ENCODE measurements around the gene CDH2. TPM values are rescaled to one million over a fixed set of nuclear protein-coding genes. Genes with fewer than 3 reads are reported as not detected.

Gene CDH2
- total and polyA plus RNA-seq, 2 donors: 1.6 to 3.0 TPM

GRCh38 chr18:28159055-28159454, 17.9 kb downstream of the CDH2 start:
- DNase-seq (ENCODE audit: low read depth in 6 of 9, low spot score in 9 of 9): no peak
- Histone ChIP-seq H3K27me3 (ENCODE audit: control insufficient read depth in 2 of 2, insufficient read depth in 1 of 2, low read length in 1 of 2) (no peaks in the 10 kb centered on the region), H3K36me3 (ENCODE audit: control insufficient read depth in 2 of 2, insufficient read depth in 2 of 2, low read length in 1 of 2) (no peaks in the 10 kb centered on the region), H3K4me3 (ENCODE audit: low read length in 2 of 2) (no peak overlapping the region), H3K9me3 (ENCODE audit: control insufficient read depth in 2 of 2, insufficient read depth in 1 of 2, low read length in 1 of 2) (no peaks in the 10 kb centered on the region), H3K4me1 (ENCODE audit: control insufficient read depth in 2 of 2, insufficient read depth in 2 of 2, low read length in 2 of 2) (no peaks in the 10 kb centered on the region), H3K27ac (ENCODE audit: low read depth in 1 of 2, low read length in 1 of 2) (no peak overlapping the region)
- 92% methylated on average over 2 of the region's 2 CpGs for WGBS

GRCh38 chr18:28158083-28158581, 18.8 kb downstream of the CDH2 start:
- DNase-seq (ENCODE audit: low read depth in 6 of 9, low spot score in 9 of 9): no peak
- Histone ChIP-seq H3K9me3 (ENCODE audit: control insufficient read depth in 2 of 2, insufficient read depth in 1 of 2, low read length in 1 of 2) (no peaks in the 10 kb centered on the region), H3K4me1 (ENCODE audit: control insufficient read depth in 2 of 2, insufficient read depth in 2 of 2, low read length in 2 of 2) (no peaks in the 10 kb centered on the region), H3K4me3 (ENCODE audit: low read length in 2 of 2) (no peak overlapping the region), H3K36me3 (ENCODE audit: control insufficient read depth in 2 of 2, insufficient read depth in 2 of 2, low read length in 1 of 2) (no peaks in the 10 kb centered on the region), H3K27ac (ENCODE audit: low read depth in 1 of 2, low read length in 1 of 2) (no peak overlapping the region), H3K27me3 (ENCODE audit: control insufficient read depth in 2 of 2, insufficient read depth in 1 of 2, low read length in 1 of 2) (no peaks in the 10 kb centered on the region)
- 85% methylated on average over 4 of the region's 4 CpGs for WGBS

GRCh38 chr18:28153485-28154065, 23.4 kb downstream of the CDH2 start:
- no peaks in the 10 kb centered on the region for H3K4me1 ChIP-seq (ENCODE audit: control insufficient read depth in 2 of 2, insufficient read depth in 2 of 2, low read length in 2 of 2)
- no peaks in the 10 kb centered on the region for H3K27me3 ChIP-seq (ENCODE audit: control insufficient read depth in 2 of 2, insufficient read depth in 1 of 2, low read length in 1 of 2)
- H3K27ac ChIP-seq (ENCODE audit: low read depth in 1 of 2, low read length in 1 of 2): no peak overlapping the region
- H3K36me3 ChIP-seq (ENCODE audit: control insufficient read depth in 2 of 2, insufficient read depth in 2 of 2, low read length in 1 of 2): no peaks in the 10 kb centered on the region
- no peak overlapping the region for H3K4me3 ChIP-seq (ENCODE audit: low read length in 2 of 2)
- 92% methylated on average over 3 of the region's 3 CpGs for WGBS
- DNase-seq (ENCODE audit: low read depth in 6 of 9, low spot score in 9 of 9): no peak
- H3K9me3 ChIP-seq (ENCODE audit: control insufficient read depth in 2 of 2, insufficient read depth in 1 of 2, low read length in 1 of 2): no peaks in the 10 kb centered on the region

- Histone ChIP-seq H3K36me3 (ENCODE audit: control insufficient read depth in 2 of 2, insufficient read depth in 2 of 2, low read length in 1 of 2) (no peaks in the 10 kb centered on the region), H3K27me3 (ENCODE audit: control insufficient read depth in 2 of 2, insufficient read depth in 1 of 2, low read length in 1 of 2) (no peaks in the 10 kb centered on the region), H3K4me3 (ENCODE audit: low read length in 2 of 2) (no peak overlapping the region), H3K27ac (ENCODE audit: low read depth in 1 of 2, low read length in 1 of 2) (no peak overlapping the region), H3K9me3 (ENCODE audit: control insufficient read depth in 2 of 2, insufficient read depth in 1 of 2, low read length in 1 of 2) (no peaks in the 10 kb centered on the region), H3K4me1 (ENCODE audit: control insufficient read depth in 2 of 2, insufficient read depth in 2 of 2, low read length in 2 of 2) (no peaks in the 10 kb centered on the region)
- DNase-seq (ENCODE audit: low read depth in 6 of 9, low spot score in 9 of 9): no peak
- 57% methylated on average over 3 of the region's 3 CpGs for WGBS
These were observed 24.2 kb downstream of the CDH2 start for GRCh38 chr18:28152754-28153153.

GRCh38 chr18:28152354-28152753, 24.6 kb downstream of the CDH2 start:
- no peaks in the 10 kb centered on the region for H3K27me3 ChIP-seq (ENCODE audit: control insufficient read depth in 2 of 2, insufficient read depth in 1 of 2, low read length in 1 of 2)
- WGBS: 93% methylated on average over 4 of the region's 4 CpGs
- H3K9me3 ChIP-seq (ENCODE audit: control insufficient read depth in 2 of 2, insufficient read depth in 1 of 2, low read length in 1 of 2): no peaks in the 10 kb centered on the region
- no peak overlapping the region for H3K4me3 ChIP-seq (ENCODE audit: low read length in 2 of 2)
- no peaks in the 10 kb centered on the region for H3K36me3 ChIP-seq (ENCODE audit: control insufficient read depth in 2 of 2, insufficient read depth in 2 of 2, low read length in 1 of 2)
- no peaks in the 10 kb centered on the region for H3K4me1 ChIP-seq (ENCODE audit: control insufficient read depth in 2 of 2, insufficient read depth in 2 of 2, low read length in 2 of 2)
- DNase-seq (ENCODE audit: low read depth in 6 of 9, low spot score in 9 of 9): no peak
- no peak overlapping the region for H3K27ac ChIP-seq (ENCODE audit: low read depth in 1 of 2, low read length in 1 of 2)

GRCh38 chr18:28151434-28151833, 25.5 kb downstream of the CDH2 start:
- no peaks in the 10 kb centered on the region for H3K4me1 ChIP-seq (ENCODE audit: control insufficient read depth in 2 of 2, insufficient read depth in 2 of 2, low read length in 2 of 2)
- H3K36me3 ChIP-seq (ENCODE audit: control insufficient read depth in 2 of 2, insufficient read depth in 2 of 2, low read length in 1 of 2): no peaks in the 10 kb centered on the region
- H3K27me3 ChIP-seq (ENCODE audit: control insufficient read depth in 2 of 2, insufficient read depth in 1 of 2, low read length in 1 of 2): no peaks in the 10 kb centered on the region
- no peak overlapping the region for H3K4me3 ChIP-seq (ENCODE audit: low read length in 2 of 2)
- no peak overlapping the region for H3K27ac ChIP-seq (ENCODE audit: low read depth in 1 of 2, low read length in 1 of 2)
- WGBS: 95% methylated on average over 1 of the region's 1 CpG
- DNase-seq (ENCODE audit: low read depth in 6 of 9, low spot score in 9 of 9): no peak
- H3K9me3 ChIP-seq (ENCODE audit: control insufficient read depth in 2 of 2, insufficient read depth in 1 of 2, low read length in 1 of 2): no peaks in the 10 kb centered on the region

- Histone ChIP-seq H3K4me3 (ENCODE audit: low read length in 2 of 2) (no peak overlapping the region), H3K27me3 (ENCODE audit: control insufficient read depth in 2 of 2, insufficient read depth in 1 of 2, low read length in 1 of 2) (no peaks in the 10 kb centered on the region), H3K4me1 (ENCODE audit: control insufficient read depth in 2 of 2, insufficient read depth in 2 of 2, low read length in 2 of 2) (no peaks in the 10 kb centered on the region), H3K27ac (ENCODE audit: low read depth in 1 of 2, low read length in 1 of 2) (no peak overlapping the region), H3K36me3 (ENCODE audit: control insufficient read depth in 2 of 2, insufficient read depth in 2 of 2, low read length in 1 of 2) (no peaks in the 10 kb centered on the region), H3K9me3 (ENCODE audit: control insufficient read depth in 2 of 2, insufficient read depth in 1 of 2, low read length in 1 of 2) (no peaks in the 10 kb centered on the region)
- 97% methylated on average over 1 of the region's 1 CpG for WGBS
- DNase-seq (ENCODE audit: low read depth in 6 of 9, low spot score in 9 of 9): no peak
These were observed 26.0 kb downstream of the CDH2 start for GRCh38 chr18:28150925-28151324.

- no peak for DNase-seq (ENCODE audit: low read depth in 6 of 9, low spot score in 9 of 9)
- Histone ChIP-seq H3K36me3 (ENCODE audit: control insufficient read depth in 2 of 2, insufficient read depth in 2 of 2, low read length in 1 of 2) (no peaks in the 10 kb centered on the region), H3K27me3 (ENCODE audit: control insufficient read depth in 2 of 2, insufficient read depth in 1 of 2, low read length in 1 of 2) (no peaks in the 10 kb centered on the region), H3K4me3 (ENCODE audit: low read length in 2 of 2) (no peak overlapping the region), H3K27ac (ENCODE audit: low read depth in 1 of 2, low read length in 1 of 2) (no peak overlapping the region), H3K9me3 (ENCODE audit: control insufficient read depth in 2 of 2, insufficient read depth in 1 of 2, low read length in 1 of 2) (no peaks in the 10 kb centered on the region), H3K4me1 (ENCODE audit: control insufficient read depth in 2 of 2, insufficient read depth in 2 of 2, low read length in 2 of 2) (no peaks in the 10 kb centered on the region)
- WGBS: 96% methylated on average over 14 of the region's 14 CpGs
These were observed 27.0 kb downstream of the CDH2 start for GRCh38 chr18:28149810-28150420.

GRCh38 chr18:28147674-28148171, 29.2 kb downstream of the CDH2 start:
- H3K27ac ChIP-seq (ENCODE audit: low read depth in 1 of 2, low read length in 1 of 2): no peak overlapping the region
- WGBS: 86% methylated on average over 5 of the region's 5 CpGs
- H3K4me1 ChIP-seq (ENCODE audit: control insufficient read depth in 2 of 2, insufficient read depth in 2 of 2, low read length in 2 of 2): no peaks in the 10 kb centered on the region
- H3K9me3 ChIP-seq (ENCODE audit: control insufficient read depth in 2 of 2, insufficient read depth in 1 of 2, low read length in 1 of 2): no peaks in the 10 kb centered on the region
- H3K36me3 ChIP-seq (ENCODE audit: control insufficient read depth in 2 of 2, insufficient read depth in 2 of 2, low read length in 1 of 2): no peaks in the 10 kb centered on the region
- no peak for DNase-seq (ENCODE audit: low read depth in 6 of 9, low spot score in 9 of 9)
- H3K4me3 ChIP-seq (ENCODE audit: low read length in 2 of 2): no peak overlapping the region
- no peaks in the 10 kb centered on the region for H3K27me3 ChIP-seq (ENCODE audit: control insufficient read depth in 2 of 2, insufficient read depth in 1 of 2, low read length in 1 of 2)
